Activated T-helper 1 cell treated with anti-CD3 and anti-CD28 coated beads, Interleukin-2, amount 50 U/mL, for 16 hours (primary cell): ENCODE results near the gene TDO2.

ENCODE experiments used
- DNase-seq, 2 donors: peaks; one replicate each; pipeline ENCODE4 v3.0.0-alpha.2; 2020; ENCODE audit warnings: low read depth in 1 of 2, low spot score in 1 of 2

Gene TDO2

DNA sequence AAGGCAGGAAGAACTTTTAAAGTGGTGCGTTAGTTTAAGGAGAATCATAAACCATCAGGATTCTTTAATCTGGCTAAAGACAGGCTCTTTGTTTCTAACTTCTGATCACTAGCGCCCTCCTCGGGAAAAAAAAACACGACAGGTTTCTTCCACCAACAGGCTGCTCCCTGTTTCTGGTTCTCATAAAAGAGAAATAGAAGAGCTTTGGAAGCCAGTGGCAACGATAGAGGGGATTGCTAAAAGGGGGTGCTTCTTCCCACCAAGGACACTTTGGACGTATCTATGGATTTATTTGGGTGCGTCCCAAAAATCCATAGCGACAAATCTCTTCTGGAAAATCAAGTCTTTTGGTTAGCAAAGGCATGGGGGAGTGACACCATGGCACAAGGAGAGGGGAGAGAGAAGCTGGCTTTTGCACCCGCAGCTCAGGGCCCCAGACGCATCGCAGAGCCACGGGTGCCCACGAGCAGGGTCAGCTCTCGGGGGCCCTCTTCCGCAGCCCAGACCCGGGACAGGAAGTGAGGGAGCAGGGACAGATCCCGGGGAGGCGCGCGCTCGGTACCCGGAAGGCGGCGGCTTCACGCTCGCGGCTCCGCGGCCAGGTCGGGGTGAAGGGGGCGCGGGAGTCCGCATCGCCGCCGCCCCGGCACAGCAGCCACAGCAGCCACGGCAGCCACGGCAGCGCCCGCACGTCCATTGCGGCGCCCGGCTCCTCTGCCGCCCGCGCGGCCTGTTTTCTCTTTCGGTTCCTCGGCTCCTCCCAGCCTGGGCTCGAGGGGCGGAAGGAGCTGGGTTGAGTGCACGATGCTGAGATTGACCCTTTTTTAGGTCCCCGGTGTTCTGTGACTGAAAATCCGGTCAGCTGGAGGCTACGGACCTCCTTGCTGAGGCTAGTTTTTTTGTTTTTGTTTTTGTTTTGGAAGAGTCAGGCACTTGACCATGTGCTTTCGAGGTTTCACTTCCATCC is 49.9 kb downstream of the TDO2 start, which contains the start of gene CTSO:
Gene CTSO, minus strand, starts transcription at position 716 of the 967 bp plus-strand sequence. Its CDS starts 19 bp downstream, at position 697.
- DNase-seq = peak; percentile 23 to 39

DNA sequence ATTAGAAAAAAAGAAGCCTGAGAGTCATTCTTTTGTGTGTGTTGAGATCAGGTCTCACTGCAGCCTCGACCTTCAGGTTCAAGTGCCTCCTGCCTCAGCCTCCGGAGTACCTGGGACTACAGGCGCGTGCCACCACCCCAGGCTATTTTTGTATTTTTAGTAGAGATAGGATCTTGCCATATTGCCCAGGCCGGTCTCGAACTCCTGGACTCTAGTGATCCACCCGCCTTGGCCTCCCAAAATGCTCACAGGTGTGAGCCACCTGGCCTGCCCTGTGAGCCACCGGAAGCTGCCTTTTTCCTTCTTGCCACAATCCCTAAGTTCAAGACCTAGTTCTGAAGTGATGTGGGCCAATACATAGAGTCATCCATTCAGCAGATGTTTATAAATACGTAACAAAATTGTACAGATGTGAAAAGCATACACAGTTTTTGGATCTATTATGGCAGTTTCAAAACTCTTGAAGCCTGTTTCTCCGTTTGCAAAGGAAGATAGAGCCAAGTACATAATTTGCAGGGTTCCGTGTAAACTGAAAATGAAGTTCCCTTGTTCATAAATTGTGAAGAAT is 50.7 kb downstream of the TDO2 start:
- no peak for DNase-seq

DNA sequence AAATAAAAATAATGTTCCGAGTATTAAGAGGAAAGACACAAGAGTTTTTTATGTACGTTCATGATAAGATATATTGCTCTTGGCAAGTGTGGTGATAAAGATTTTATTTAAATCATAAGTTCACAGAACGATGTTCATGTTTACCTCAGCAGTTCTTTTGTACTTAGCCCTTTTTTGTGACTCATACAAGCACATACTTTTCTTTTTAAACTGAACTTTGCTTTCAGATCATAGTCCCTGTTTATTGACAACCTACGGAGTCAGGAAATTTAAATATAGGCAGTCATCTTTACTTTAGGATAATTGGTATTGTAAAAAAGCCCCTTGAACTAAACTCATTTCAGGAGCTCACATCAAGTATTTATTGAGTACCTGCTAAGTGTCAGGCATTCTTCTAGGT is 51.4 kb downstream of the TDO2 start:
- no peak for DNase-seq

DNA sequence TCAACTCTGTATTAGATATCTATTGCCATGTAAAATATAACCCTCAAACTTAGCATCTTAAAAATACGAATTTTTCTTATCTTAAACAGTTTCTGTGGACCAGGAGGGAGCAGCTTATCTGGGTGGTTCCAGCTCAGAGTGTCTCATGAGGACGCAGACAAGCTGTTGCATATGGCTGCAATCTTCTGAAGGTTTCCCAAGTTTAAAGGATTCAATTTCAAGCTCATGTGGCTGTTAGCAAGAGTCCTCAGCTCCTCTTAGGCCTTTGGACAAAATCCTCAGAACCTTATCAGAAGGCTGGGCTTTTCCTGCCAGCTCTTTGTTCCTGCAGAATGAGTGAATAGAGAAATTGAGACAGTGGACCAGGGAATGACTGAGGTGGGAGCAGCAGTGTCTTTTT is 53.0 kb downstream of the TDO2 start:
- no peak for DNase-seq

DNA sequence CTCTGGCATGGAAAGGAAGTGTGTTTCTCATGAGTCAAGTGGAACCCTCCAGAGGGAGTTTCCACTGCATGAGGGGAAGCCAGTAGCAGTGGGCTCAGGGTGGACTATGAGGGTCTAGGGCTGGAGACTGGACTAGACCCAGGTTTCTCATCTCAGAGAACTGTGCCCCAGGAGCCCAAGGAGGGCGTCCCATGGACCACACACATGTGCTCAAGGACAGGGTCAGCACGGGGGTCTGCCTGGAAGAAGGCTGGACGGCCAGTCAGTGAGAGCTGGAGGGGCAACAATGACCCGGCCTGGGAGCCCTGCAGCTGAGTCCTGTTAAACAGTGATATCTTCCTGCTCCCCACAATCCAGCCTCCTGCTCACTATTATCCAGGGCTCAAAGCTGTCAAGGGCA is 55.9 kb downstream of the TDO2 start:
- no peak for DNase-seq

DNA sequence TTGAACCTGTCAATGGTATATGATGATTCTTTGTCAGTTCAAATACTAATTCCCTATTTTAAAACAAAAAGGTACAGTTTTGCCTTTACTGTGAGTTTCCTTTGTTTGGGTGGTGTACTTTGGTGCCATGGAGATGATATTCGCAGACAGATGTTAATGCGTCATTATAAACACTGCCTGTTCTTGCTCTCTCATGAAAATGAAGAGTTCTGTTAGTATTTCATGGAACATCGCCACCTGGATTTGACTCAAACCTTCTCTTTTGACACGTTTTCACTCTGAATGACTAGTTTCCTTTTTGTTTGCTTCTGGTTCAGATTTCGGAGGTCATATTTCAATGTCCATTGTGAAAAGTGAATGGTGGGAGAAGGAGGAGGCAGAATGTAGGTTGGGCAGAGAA is 57.0 kb downstream of the TDO2 start:
- DNase-seq = no peak

DNA sequence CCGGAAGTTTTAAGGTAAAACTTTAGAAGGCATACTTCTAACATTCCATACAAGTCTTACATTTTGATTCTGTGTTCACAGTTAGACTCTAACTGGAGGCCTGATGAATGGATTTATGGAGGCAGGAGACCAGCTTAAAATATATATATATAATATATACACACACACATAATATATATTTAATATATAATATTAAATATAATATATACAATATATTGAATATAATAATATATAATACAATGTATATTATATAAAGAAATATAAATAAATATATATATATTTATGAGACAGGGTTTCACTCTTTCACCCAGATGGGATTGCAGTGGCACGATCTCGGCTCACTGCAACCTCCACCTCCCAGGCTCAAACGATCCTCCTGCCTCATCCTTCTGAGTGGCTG is 58.1 kb downstream of the TDO2 start:
- no peak for DNase-seq

DNA sequence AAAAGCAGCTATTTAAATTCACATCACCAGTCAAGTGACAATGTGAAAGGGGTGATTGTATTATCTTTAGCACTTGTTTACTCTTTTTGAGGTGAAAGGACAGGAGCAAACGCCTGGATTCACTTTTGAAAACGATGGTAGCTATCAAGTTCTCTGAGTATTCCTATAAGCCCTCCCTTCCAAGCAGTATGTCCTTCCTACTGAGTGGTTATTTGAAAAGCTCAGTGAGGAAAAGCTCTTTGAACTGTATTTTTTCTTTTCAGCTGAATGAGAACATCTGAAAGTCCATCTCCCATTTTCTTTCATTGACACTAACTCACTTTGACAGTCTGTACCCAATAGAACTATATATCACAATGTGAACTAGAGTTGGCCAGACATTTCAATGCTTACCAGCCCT is 59.3 kb downstream of the TDO2 start:
- no peak for DNase-seq

DNA sequence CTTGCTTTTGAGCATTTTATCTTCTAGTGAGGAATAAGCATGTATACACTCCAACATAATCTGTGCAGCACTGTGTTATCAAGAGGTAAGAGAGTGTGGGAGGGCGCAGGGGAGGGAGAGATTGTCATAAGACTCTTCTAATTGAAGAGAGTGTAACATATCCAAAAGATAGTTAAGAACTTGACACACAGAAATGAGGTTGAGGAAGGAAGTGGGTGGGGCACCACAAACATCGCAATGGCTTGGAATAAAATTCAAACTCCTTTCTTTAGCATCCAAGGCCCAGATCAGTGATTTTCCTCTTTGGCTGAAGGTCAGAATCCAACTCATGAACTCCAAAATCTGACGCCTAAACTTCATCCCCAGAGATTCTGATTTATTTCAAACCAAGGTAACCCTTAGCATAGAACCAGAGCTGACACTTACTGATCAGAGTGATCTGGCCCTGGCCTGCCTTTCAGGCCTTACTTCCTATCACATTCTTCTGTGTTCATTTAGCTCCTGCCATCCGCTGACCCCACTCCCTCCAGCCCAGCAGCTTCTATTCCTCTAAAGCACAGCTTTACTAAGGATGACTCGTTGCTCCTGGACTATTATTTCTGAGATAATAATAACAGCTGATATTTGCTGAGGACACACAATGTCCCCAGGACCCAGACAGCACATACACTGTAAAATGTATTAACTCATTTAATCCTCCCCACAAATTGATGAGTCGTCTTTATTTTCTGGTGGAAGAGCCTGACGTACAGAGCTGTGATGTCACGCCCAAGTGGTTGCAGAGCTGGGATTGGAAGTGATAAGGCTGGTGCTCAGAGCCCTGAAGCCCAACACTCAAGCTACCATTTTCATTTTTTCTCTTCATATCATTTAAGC is 60.8 kb downstream of the TDO2 start:
- DNase-seq = no peak

DNA sequence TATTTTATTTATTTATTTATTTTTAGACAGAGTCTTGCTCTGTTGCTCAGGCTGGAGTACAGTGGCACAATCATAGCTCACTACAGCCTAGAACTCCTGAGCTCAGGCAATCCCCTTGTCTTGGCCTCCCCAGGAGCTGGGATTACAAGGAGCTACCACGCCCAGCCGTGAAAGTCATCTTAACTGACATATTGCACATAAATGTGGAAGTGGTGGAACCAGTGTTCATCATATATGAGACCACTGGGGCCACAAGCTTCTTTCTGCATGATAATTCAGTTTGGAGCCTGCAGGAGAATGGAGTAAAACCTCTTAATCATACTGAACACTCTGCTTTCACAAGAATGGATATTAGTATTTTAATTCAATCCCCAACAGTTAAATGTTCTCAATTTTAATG is 62.7 kb downstream of the TDO2 start:
- no peak for DNase-seq

DNA sequence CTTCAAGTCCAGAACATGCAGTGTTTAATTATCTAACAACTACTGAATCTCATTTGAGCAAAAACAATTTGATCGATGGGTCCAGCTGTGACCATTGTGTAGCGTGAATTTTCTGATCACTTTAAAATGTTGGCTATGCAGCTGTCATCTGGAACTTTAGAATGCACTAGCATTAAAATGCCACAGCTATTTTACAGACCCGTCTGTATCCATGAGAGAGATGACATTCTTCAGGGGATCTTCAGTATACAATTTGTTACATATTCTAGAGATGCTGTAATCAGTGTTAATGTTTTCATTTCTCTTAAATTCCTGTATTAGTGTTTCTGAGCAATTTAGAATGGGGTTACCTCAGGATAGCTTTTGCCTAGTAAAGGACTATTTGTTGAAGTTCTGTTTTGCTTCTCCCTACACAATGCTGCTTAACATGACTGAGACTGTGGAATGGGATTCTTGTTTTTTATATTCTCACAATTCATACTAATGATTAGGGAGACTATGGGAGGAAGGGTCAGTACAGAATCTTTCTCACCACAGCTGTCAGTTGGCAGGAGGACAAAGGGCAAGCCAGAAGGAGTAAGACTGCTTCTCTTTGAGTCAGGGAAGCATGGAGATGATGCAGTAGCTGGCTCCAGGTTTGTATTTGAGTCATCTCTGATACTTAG is 63.4 kb downstream of the TDO2 start:
- no peak for DNase-seq
